ENCODE results near the gene MARF1. TPM values are rescaled to one million over a fixed set of nuclear protein-coding genes. Genes with fewer than 3 reads are reported as not detected.

The MARF1 gene
- polyA plus RNA-seq, 1 donor (not counting 4 experiments of a cell fraction or from before 2014, with no cell fraction given) = 12.5 TPM

- H3K27ac ChIP-seq (ENCODE audit: control insufficient read depth, insufficient read depth, low read length) = no peak overlapping the region
- no peaks in the 10 kb centered on the region for H3K9me3 ChIP-seq (ENCODE audit: control insufficient read depth, low read depth, low read length)
- DNase-seq (ENCODE audit: low read depth, low spot score) = no peak
- no peak overlapping the region for H3K4me3 ChIP-seq (ENCODE audit: control insufficient read depth in 2 of 3, extremely low read depth in 1 of 3, insufficient read depth in 2 of 3, low read depth in 1 of 3, low read length in 3 of 3)
- FAIRE-seq = no peak
- H3K79me2 ChIP-seq (ENCODE audit: control insufficient read depth, insufficient read depth, low read length) = no peaks in the 10 kb centered on the region
- H3K4me1 ChIP-seq (ENCODE audit: control insufficient read depth, extremely low read depth, insufficient read depth, low read length) = no peaks in the 10 kb centered on the region
- no peaks in the 10 kb centered on the region for H4K20me1 ChIP-seq (ENCODE audit: control insufficient read depth, extremely low read depth, insufficient read depth, low read length)
- no peaks in the 10 kb centered on the region for H3K9me1 ChIP-seq (ENCODE audit: control insufficient read depth, extremely low read depth, insufficient read depth, low read length)
- dilution Hi-C loops (cut with MboI; ENCODE audit: extremely low pct_ligation_motif_present, low sequenced_read_pairs) = no loop called here
- no peak overlapping the region for H2AFZ ChIP-seq (ENCODE audit: control insufficient read depth, low read length)
- no peak overlapping the region for H3K4me2 ChIP-seq (ENCODE audit: control insufficient read depth, extremely low read depth, insufficient read depth, low read depth, low read length)
- no peaks in the 10 kb centered on the region for H3K36me3 ChIP-seq (ENCODE audit: control insufficient read depth in 2 of 2, extremely low read depth in 1 of 2, insufficient read depth in 2 of 2, low read length in 2 of 2)
- no peaks in the 10 kb centered on the region for H3K27me3 ChIP-seq (ENCODE audit: control insufficient read depth, extremely low read depth, insufficient read depth, low read length)
- TF ChIP-seq CTCF (optimal IDR thresholded peaks at IDR 0.05 in 1 of 3, IDR thresholded peaks at IDR 0.05 in 1 of 3, conservative IDR thresholded peaks at IDR 0.05 in 1 of 3; ENCODE audit: extremely low read depth in 1 of 3, insufficient read depth in 2 of 3, low read length in 3 of 3) (no peak), EZH2 (IDR thresholded peaks at IDR 0.05; ENCODE audit: low read length) (no peak)
- H3K9ac ChIP-seq (ENCODE audit: control insufficient read depth, extremely low read depth, insufficient read depth, low read length) = no peak overlapping the region
These were observed 69.6 kb downstream of the MARF1 start for GRCh38 chr16:15573274-15573895.

- dilution Hi-C loops (cut with MboI; ENCODE audit: extremely low pct_ligation_motif_present, low sequenced_read_pairs) = no loop called here
- H3K27ac ChIP-seq (ENCODE audit: control insufficient read depth, insufficient read depth, low read length) = no peak overlapping the region
- H3K4me1 ChIP-seq (ENCODE audit: control insufficient read depth, extremely low read depth, insufficient read depth, low read length) = no peaks in the 10 kb centered on the region
These were observed 70.5 kb downstream of the MARF1 start for GRCh38 chr16:15572329-15573001.

More at GRCh38 chr16:15572329-15573001, 70.5 kb downstream of the MARF1 start:
- Histone ChIP-seq H3K36me3 (ENCODE audit: control insufficient read depth in 2 of 2, extremely low read depth in 1 of 2, insufficient read depth in 2 of 2, low read length in 2 of 2) (no peaks in the 10 kb centered on the region), H3K9me3 (ENCODE audit: control insufficient read depth, low read depth, low read length) (no peaks in the 10 kb centered on the region), H3K79me2 (ENCODE audit: control insufficient read depth, insufficient read depth, low read length) (no peaks in the 10 kb centered on the region), H3K9me1 (ENCODE audit: control insufficient read depth, extremely low read depth, insufficient read depth, low read length) (no peaks in the 10 kb centered on the region), H3K27me3 (ENCODE audit: control insufficient read depth, extremely low read depth, insufficient read depth, low read length) (no peaks in the 10 kb centered on the region), H2AFZ (ENCODE audit: control insufficient read depth, low read length) (no peak overlapping the region), H3K4me2 (ENCODE audit: control insufficient read depth, extremely low read depth, insufficient read depth, low read depth, low read length) (no peak overlapping the region), H3K4me3 (ENCODE audit: control insufficient read depth in 2 of 3, extremely low read depth in 1 of 3, insufficient read depth in 2 of 3, low read depth in 1 of 3, low read length in 3 of 3) (no peak overlapping the region), H4K20me1 (ENCODE audit: control insufficient read depth, extremely low read depth, insufficient read depth, low read length) (no peaks in the 10 kb centered on the region), H3K9ac (ENCODE audit: control insufficient read depth, extremely low read depth, insufficient read depth, low read length) (no peak overlapping the region)
- FAIRE-seq = no peak
- DNase-seq (ENCODE audit: low read depth, low spot score) = no peak
- TF ChIP-seq EZH2 (IDR thresholded peaks at IDR 0.05; ENCODE audit: low read length) (no peak), CTCF (optimal IDR thresholded peaks at IDR 0.05 in 1 of 3, IDR thresholded peaks at IDR 0.05 in 1 of 3, conservative IDR thresholded peaks at IDR 0.05 in 1 of 3; ENCODE audit: extremely low read depth in 1 of 3, insufficient read depth in 2 of 3, low read length in 3 of 3) (no peak)
